ENCODE measurements around the gene CLIP2.

The CLIP2 gene

DNA sequence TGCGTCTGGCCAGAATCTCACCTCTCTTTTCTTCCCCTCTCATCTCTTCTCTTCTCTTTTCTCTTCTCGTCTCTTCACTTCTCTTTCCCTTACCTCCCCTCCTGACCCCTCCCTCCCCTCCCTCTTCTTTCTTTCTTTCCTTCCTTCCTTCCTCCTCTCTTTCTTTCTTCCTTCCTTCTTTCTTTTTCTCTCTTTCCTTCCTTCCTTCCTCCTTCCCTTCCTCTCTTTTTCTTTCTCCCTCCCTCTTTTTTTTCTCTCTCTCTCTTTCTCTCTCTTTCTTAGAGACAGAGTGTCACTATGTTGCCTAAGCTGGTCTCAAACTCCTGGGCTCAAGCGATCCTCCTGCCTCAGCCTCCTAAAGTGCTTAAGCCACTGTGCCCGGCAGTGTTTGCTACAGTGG lies 159.9 kb downstream of the CLIP2 start:
- no peak for DNase-seq

DNA sequence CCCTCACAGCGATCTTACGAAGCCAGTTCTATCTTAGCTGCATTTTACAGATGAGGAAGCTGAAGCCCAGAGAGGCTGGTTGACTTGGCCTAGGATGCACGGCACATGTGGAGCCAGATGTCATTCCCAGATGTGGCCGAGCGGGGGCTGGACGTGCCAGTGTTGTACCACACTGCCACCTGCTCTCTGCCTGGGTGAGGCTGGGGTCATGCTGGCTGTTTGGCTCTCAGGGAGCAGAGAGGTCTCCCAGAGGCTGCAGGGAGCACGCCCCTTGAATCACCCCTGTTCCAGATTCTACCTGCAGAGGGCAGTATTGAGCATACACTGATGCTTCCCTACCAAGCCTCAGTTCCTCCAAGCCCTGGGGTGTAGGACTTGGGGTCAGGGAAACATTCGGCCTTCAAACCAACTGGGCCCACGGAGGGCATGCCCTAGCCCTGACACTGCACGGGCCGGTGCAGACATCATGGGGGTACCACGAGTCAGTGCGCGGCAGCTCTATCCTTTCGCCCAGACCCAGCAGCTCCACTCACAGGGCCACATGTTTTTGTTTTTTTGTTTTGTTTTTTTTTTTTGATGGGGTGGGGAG lies 160.7 kb downstream of the CLIP2 start:
- peak; percentile 16 to 53 for DNase-seq

DNA sequence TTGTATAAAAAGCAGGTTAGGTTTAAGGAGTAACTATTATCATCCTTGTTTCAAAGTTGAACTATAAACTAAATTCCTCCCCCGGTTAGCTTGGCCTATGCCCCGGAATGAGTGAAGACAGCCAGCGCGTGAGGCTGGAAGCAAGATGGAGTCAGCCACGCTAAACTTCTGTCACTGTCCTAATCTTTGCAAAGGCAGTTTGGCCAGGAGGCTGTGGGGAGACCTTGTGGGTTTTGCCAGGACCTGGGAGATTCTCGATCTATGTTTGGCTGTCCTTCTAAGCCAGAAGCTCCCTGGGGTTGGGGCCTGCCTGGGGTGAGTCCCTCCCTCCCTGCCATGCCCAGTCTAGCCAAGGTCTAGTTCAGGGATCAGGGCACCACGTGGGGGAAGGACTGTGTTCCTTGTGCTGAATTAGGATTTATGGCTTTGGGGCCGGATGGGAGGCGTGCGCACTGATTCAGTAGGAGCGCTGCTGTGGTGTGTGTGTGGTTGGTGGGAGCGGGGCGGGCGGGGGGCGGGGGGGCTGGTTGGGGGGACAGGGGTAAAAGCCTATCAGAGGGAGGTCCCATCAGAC lies 163.6 kb downstream of the CLIP2 start:
- DNase-seq, result no peak

DNA sequence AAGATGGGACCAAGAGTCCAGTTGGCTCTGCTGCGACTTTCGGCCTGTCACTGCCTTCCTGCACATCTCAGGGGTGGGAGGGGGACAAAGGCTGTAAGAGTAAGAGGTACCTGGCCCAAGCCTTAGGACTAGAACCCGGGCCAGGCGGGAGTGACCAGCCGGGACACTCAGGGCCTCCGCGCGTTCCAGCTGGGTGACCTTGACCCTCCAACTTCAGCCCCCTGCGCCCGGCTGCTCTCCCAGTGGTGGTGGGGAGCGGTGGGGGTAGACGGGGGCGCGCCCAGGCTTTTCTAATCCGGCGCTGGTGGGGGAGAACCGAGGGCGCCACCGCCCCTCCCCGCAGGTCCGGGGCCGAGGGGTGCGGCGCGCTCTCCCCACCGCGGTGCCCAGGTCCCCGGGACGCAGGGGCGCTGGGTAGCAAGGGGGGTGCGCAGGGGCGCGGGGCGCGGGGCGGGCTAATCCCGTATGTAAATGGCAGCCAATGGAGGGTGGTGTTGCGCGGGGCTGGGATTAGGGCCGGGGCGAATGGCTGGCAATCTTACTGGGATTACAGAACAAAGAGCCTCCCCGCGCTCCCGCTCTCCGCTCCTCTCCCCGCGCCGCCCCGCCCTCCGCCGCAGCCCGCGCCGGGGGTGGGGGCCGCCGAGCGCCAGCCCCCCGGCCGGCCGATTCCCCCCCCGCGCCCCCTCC lies 164.3 kb downstream of the CLIP2 start, which contains the start of gene GTF2IRD1:
GTF2IRD1 (plus strand) TSS at position 585 of the 690 bp plus-strand sequence. CDS start 54,175 bp downstream, outside the sequence.
- peak in 1 of 2 experiments; percentile 9 for DNase-seq

DNA sequence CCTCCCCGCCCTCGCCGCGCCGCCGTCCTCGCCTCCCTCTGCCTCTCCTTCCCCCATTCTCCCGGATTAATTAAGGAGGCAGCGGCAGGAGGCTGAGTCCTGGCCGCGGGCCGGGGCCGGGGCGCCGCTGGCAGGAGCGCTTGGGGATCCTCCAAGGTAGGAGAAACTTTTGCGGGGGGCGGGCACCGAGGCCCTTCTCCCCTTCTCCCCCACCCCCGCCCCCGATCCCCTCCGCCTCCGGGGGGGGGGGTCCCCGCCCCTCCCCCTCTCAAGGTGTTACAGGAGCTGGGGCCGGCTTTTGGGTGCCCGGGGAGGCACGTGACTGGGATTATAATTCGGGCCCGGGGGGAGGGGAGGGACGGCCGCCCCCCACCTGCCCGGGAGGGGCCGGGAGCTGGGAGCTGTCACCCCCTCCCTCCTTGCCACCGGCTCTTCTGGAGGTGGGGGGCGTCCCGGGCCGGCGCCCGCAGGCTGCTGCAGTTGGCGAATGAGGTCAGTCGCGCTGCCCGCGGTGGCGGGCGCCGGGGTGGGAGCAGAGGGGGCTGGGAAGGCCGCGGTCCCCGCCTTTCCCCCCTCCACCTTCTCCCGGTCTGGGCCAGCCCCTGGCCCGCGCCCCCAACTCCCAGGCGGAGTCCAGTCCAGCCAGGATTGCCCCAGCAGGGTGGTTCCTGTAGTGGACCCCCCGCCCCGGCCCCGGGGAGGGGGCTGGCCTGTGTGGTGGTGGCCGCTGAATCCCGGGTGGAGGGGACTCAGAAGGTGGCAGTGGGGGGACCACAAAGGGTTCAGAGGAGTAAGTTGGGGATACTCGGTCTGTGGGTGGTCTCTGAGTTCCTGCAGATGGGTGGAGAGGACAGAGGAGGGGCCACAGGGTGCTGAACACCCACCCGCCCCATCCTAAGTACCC lies 165.1 kb downstream of the CLIP2 start:
- no peak for DNase-seq

DNA sequence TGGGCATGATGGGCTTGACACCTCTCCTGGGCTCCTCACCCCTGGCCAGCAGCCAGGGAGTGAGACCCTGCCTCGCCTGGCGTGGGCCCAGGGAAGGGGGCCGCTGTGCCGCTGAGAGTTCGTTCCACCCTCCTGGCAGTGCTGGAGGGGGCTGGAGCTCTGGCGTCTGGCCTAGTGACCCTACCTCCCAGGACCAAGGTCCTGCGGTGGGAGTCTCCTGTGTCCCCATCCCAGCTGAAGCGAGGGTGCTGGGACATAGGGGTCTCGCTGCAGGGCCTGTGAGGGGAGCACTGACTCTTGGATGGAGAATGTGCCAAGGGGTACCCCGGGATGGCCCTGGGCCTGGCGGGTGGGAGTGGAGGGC lies 165.7 kb downstream of the CLIP2 start:
- DNase-seq, result no peak

DNA sequence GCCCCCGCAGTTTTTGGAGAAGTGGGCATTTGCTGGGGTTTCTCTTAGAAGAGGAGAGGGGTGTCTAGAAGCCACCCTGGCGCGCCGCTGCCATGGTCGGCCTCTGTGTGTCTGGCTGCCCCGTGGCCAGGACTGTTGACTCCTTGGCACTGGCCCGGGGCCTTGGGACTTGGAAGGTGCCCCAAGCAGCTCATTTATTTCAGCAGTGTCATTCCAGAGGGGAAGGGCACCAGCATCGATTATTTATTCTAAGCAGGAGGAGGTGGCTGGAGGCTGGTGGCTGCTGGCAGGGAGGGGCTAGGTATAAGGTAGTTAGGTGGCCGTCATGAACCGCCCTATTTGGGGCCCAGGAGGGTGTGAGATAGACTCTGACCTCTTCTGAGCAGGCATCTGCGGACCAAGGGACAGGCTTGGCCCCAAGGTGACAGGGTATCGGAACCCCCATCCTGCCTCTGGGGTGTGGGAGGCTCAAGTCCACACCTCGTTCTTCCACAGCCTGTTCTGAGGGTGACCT lies 166.1 kb downstream of the CLIP2 start:
- DNase-seq, result no peak
